GM06990 (cell line): ENCODE results near the gene SAXO1.
"Not testable (repeated sequence)": the region's sequence is repeated elsewhere in the genome, so short reads cannot be mapped to it uniquely, and the experiment has no call there.

Source experiments
- DNase-seq: peaks from one replicate; pipeline ENCODE4 v3.0.0-alpha.2; 2011; ENCODE audit not compliant: insufficient read length; ENCODE audit errors: extremely low read depth
- H3K27me3 ChIP-seq: replicated peaks from 2 replicates; pipeline ENCODE4 v1.6.0; 2011; ENCODE audit warnings: low read length; ENCODE audit not compliant: control insufficient read depth, insufficient read depth
- H3K36me3 ChIP-seq: 2 replicates; pipeline ENCODE4 v1.5.1; 2011; ENCODE audit warnings: low read length; ENCODE audit not compliant: control insufficient read depth, insufficient read depth
- H3K4me3 ChIP-seq: replicated peaks from 2 replicates; pipeline ENCODE4 v1.5.1; 2011; ENCODE audit warnings: low read depth, mild to moderate bottlenecking, control low read depth, low read length
- TF ChIP-seq, protein P1 (sequence below): IDR thresholded peaks from 2 replicates; pipeline ENCODE4 v1.5.1; 2011; ENCODE audit warnings: low read length, control low read depth, mild to moderate bottlenecking, inconsistent platforms; ENCODE audit not compliant: insufficient read depth, poor library complexity, severe bottlenecking

The SAXO1 gene

DNA sequence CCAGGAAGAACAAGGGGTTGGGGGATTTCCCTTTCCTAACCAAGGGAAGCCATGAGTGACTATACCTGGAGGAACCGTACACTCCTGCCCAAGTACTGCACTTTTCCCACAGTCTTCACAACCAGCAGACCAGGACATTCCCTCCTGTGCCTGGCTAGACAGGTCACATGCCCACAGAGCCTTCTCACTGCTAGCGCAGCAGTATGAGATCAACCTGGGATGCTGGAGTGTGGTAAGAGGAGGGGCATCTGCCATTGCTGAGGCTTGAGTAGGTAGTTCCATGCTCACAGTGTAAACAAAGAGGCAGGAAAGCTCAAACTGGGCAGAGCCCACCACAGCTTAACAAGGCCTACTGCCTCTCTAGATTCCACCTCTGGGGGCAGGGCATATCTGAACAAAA lies 35.9 kb downstream of the SAXO1 start:
- Histone ChIP-seq H3K27me3 (no peaks in the 10 kb centered on the region), H3K36me3 (no peaks in the 10 kb centered on the region), H3K4me3 (no peak overlapping the region)
- no peak for DNase-seq
- TF ChIP-seq, protein P1, sequence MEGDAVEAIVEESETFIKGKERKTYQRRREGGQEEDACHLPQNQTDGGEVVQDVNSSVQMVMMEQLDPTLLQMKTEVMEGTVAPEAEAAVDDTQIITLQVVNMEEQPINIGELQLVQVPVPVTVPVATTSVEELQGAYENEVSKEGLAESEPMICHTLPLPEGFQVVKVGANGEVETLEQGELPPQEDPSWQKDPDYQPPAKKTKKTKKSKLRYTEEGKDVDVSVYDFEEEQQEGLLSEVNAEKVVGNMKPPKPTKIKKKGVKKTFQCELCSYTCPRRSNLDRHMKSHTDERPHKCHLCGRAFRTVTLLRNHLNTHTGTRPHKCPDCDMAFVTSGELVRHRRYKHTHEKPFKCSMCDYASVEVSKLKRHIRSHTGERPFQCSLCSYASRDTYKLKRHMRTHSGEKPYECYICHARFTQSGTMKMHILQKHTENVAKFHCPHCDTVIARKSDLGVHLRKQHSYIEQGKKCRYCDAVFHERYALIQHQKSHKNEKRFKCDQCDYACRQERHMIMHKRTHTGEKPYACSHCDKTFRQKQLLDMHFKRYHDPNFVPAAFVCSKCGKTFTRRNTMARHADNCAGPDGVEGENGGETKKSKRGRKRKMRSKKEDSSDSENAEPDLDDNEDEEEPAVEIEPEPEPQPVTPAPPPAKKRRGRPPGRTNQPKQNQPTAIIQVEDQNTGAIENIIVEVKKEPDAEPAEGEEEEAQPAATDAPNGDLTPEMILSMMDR: no peak

DNA sequence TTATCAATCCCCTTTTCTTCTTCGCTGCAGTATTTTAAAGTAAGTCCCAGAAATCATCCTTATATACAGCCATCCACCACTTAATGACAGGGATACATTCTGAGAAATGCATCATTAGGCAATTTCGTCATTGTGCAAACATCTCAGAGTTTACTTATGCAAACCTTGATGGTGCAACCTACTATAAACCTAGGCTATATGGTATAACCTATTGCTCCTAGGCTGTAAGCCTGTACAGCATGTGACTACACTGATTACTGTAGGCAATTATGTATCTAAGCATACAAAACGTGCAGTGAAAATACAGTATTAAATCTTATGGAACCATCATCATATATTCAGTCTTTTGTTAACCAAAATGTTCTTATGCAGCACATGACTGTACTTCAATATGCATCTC lies 36.8 kb downstream of the SAXO1 start:
- no peak overlapping the region for H3K4me3 ChIP-seq
- no peak for DNase-seq
- H3K36me3 ChIP-seq: no peaks in the 10 kb centered on the region
- H3K27me3 ChIP-seq: no peaks in the 10 kb centered on the region
- TF ChIP-seq, protein P1: no peak

DNA sequence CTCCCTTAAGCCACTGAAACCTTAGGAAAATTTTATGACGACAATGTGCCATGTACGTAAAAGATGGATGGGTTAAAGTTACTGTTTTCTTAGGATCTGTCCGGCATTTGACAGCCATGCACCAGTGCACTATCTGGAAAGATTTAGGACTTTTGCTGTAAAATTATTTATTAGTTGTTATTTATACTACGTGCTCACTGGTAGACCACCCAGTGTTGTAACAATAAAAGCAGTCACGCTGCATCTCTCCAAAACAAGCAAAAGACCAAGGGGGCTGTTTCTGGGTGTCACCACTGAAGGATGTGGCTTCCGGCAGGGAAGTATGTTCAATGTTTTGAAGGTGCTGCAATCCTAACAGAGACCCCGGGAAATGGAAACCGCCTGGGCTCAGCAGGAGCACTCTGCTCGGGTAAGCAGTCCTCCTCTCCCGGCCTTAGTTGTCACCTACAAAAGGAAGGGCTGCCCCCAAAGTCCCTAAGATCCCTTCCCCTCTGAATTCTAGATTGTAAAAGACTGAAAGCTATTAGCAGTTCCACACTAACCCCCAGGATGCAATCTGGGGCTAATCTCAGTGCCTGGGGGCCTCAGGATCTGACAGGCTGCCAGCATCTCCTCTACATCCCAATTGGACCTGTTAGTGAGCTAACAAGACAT lies 38.6 kb downstream of the SAXO1 start:
- TF ChIP-seq, protein P1: no peak
- no peak overlapping the region for H3K4me3 ChIP-seq
- no peak for DNase-seq
- no peaks in the 10 kb centered on the region for H3K36me3 ChIP-seq
- H3K27me3 ChIP-seq: no peaks in the 10 kb centered on the region

DNA sequence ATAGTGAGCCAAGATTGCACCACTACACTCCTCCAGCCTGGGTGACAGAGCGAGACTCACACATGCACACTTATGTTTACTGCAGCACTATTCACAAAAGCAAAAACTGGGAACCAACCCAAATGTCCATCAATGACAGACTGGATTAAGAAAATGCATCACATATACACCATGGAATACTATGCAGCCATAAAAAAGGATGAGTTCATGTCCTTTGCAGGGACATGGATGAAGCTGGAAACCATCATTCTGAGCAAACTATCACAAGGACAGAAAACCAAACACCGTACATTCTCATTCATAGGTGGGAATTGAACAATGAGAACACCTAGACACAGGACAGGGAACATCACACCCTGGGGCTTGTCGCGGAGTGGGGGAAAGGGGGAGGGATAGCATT lies 41.8 kb downstream of the SAXO1 start:
- not testable (repeated sequence) for H3K4me3 ChIP-seq, H3K27me3 ChIP-seq, H3K36me3 ChIP-seq, DNase-seq

DNA sequence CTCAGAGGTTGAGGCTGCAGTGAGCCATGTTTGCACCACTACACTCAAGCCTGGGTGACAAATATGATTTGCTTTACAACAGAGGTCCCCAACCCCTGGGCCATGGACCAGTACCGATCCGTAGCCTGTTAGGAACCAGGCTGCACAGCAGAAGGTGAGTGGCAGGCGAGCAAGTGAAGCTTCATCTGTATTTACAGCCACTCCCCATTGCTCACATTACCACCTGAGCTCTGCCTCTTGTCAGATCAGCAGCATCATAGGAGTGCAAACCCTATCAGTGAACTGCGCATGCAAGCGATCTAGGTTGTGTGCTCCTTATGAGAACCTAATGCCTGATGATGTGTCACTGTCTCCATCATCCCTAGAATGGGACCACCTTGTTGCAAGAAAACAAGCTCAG lies 42.5 kb downstream of the SAXO1 start:
- no peaks in the 10 kb centered on the region for H3K36me3 ChIP-seq
- no peak for DNase-seq
- no peaks in the 10 kb centered on the region for H3K27me3 ChIP-seq
- H3K4me3 ChIP-seq: no peak overlapping the region
- TF ChIP-seq, protein P1: no peak

DNA sequence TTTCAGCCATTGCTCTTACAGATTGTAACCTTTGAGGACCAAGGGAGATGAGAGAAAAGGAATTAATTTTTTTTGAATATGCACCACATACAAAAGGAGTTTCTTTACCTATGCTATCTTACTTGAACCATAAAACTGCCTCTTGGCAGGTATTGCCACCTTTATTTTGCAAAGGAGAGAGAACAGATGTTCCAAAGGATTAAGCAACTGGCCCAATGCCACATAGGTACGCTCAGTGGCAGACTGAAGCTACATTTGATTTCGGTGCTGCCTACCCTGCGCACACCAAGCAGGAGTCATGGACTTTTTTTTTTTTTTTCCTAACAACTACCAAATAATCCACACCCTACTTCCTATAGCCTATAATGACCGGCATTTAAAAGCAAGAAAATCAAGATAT lies 43.1 kb downstream of the SAXO1 start:
- Histone ChIP-seq H3K27me3 (no peaks in the 10 kb centered on the region), H3K36me3 (no peaks in the 10 kb centered on the region), H3K4me3 (no peak overlapping the region)
- TF ChIP-seq, protein P1: no peak
- DNase-seq: no peak
